Natural killer cell (primary cell): ENCODE data around the gene ZNF318. TPM values are rescaled to one million over a fixed set of nuclear protein-coding genes. Genes with fewer than 3 reads are reported as not detected.
A peak's percentile ranks its signal among the peaks of the same experiment; 100 is the strongest.
"Not testable (repeated sequence)": the region's sequence is repeated elsewhere in the genome, so short reads cannot be mapped to it uniquely, and the experiment has no call there.

Source experiments
- ATAC-seq, 3 donors: fragments of 150-1000 bp in 2 of 3; fragments of 200-7000 bp in 1 of 3; cut with Tn5 transposase; 1 replicate in 1 of 3; 2 replicates in 2 of 3; pipeline ENCODE4 v1.10.0; 2021; ENCODE audit warnings: mild to moderate bottlenecking in 2 of 3, moderate library complexity in 2 of 3
- DNase-seq, 2 donors: peaks; one replicate each; pipeline versions ENCODE4 v3.0.0 to v3.0.0-alpha.2; 2013 to 2021; ENCODE audit warnings: mixed read lengths in 1 of 2
- H3K27ac ChIP-seq: one replicate; pipeline ENCODE4 v1.5.1; 2013; ENCODE audit warnings: mild to moderate bottlenecking, low read length
- H3K27me3 ChIP-seq: one replicate; pipeline ENCODE4 v1.6.1; 2013; ENCODE audit warnings: low read length; ENCODE audit not compliant: control insufficient read depth, insufficient read depth
- H3K36me3 ChIP-seq: one replicate; pipeline ENCODE4 v1.6.1; 2013; ENCODE audit warnings: low read length; ENCODE audit not compliant: control insufficient read depth, insufficient read depth
- H3K4me1 ChIP-seq: one replicate; pipeline ENCODE4 v1.6.1; 2013; ENCODE audit warnings: low read length; ENCODE audit not compliant: control insufficient read depth, insufficient read depth
- H3K4me3 ChIP-seq: one replicate; pipeline ENCODE4 v1.5.1; 2013; ENCODE audit warnings: low read length
- H3K9me3 ChIP-seq: one replicate; pipeline ENCODE4 v1.6.1; 2013; ENCODE audit warnings: low read length; ENCODE audit not compliant: control insufficient read depth, insufficient read depth
- H3K27ac Mint-ChIP-seq, 2 donors: one replicate each; pipeline ENCODE4 v1.8.0; 2022; ENCODE audit warnings: mild to moderate bottlenecking in 2 of 2, mixed read lengths in 2 of 2, moderate library complexity in 1 of 2
- H3K27me3 Mint-ChIP-seq, 2 donors: one replicate each; pipeline ENCODE4 v1.8.0; 2022; ENCODE audit warnings: low read depth in 2 of 2, mixed read lengths in 2 of 2
- H3K36me3 Mint-ChIP-seq: one replicate; pipeline ENCODE4 v1.8.0; 2022; ENCODE audit warnings: mixed read lengths
- H3K4me1 Mint-ChIP-seq, 2 donors: one replicate each; pipeline ENCODE4 v1.8.0; 2022; ENCODE audit warnings: mixed read lengths in 2 of 2
- H3K4me3 Mint-ChIP-seq: one replicate; pipeline ENCODE4 v1.8.0; 2022; ENCODE audit warnings: mild to moderate bottlenecking, moderate library complexity, mixed read lengths
- H3K9me3 Mint-ChIP-seq, 2 donors: one replicate each; pipeline ENCODE4 v1.8.0; 2022; ENCODE audit warnings: mixed read lengths in 2 of 2
- WGBS: methylation state at CpG from one replicate; pipeline ENCODE4 v1.1.7; 2013; ENCODE audit warnings: missing lambda C conversion rate; ENCODE audit not compliant: insufficient coverage; 5-methylcytosine and 5-hydroxymethylcytosine counted together
- intact Hi-C: fragments of 100-400 bp; cut with micrococcal nuclease; formaldehyde crosslinking; loops from one replicate; pipeline ENCODE4 v1.14.2; 2022
- total RNA-seq, 4 donors: library from RNA; stranded (reverse); fragments of 120-200 nt in 1 of 4; gene quantifications; one replicate each; pipeline versions ENCODE4 v1.2.3 to v1.2.4, GENCODE V29; 2013 to 2022
- TF ChIP-seq, protein P1 (sequence below): fragments of 200-600 bp; IDR thresholded peaks from one replicate; pipeline ENCODE4 v1.8.0; 2022; ENCODE audit warnings: antibody characterized with exemption

ZNF318 gene
- total RNA-seq, 3 donors from 2014 or later (not counting 1 experiment from before 2014, with no cell fraction given) = 34.6 to 45.9 (median 43.0) TPM

DNA sequence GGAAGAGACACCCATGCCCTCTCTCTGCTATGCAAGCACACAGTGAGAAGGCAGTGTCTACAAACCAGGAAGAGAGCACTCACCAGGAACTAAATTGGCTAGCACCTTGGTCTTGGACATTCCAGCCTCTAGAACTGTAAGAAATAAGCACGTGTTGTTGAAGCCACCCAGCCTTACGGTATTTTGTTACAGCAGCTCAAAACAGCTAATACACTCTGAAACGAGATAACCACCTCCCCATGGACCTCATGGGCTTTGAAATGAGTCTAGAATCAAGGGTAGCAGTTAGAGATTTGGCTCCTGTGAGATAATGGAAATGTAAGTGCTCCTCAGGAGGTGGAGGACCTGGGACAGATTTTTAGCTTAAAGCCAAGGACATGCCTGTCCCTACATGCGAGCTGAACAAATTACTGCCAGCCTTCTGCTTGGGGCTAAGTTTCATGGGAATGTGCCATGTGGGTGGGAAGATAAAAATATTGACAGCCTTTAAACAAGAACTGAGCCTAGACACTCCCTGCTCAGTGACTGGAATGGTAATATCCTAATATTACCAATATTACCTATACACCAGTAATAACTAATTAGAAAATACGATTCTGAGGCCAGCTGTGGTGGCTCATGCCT lies 3.9 kb upstream of the ZNF318 start:
- Histone ChIP-seq H3K4me1 (peaks cover 19% of the 10 kb centered on the region), H3K36me3 (no peaks in the 10 kb centered on the region), H3K9me3 (no peaks in the 10 kb centered on the region), H3K4me3 (no peak overlapping the region), H3K27ac (no peak overlapping the region), H3K27me3 (no peaks in the 10 kb centered on the region)
- Mint-ChIP-seq H3K9me3 (no peaks in the 10 kb centered on the region), H3K27me3 (no peaks in the 10 kb centered on the region), H3K27ac (peak overlapping the region; percentile 60 to 63), H3K4me1 (peaks cover 28 to 34% of the 10 kb centered on the region in 2 donors), H3K36me3 (no peaks in the 10 kb centered on the region), H3K4me3 (no peak overlapping the region)
- intact Hi-C loops = no loop called here
- ATAC-seq (peak in 1 of 3 donors; percentile 10), DNase-seq (no peak)
- WGBS = 84% methylated on average over 4 of the region's 5 CpGs
- TF ChIP-seq, protein P1, sequence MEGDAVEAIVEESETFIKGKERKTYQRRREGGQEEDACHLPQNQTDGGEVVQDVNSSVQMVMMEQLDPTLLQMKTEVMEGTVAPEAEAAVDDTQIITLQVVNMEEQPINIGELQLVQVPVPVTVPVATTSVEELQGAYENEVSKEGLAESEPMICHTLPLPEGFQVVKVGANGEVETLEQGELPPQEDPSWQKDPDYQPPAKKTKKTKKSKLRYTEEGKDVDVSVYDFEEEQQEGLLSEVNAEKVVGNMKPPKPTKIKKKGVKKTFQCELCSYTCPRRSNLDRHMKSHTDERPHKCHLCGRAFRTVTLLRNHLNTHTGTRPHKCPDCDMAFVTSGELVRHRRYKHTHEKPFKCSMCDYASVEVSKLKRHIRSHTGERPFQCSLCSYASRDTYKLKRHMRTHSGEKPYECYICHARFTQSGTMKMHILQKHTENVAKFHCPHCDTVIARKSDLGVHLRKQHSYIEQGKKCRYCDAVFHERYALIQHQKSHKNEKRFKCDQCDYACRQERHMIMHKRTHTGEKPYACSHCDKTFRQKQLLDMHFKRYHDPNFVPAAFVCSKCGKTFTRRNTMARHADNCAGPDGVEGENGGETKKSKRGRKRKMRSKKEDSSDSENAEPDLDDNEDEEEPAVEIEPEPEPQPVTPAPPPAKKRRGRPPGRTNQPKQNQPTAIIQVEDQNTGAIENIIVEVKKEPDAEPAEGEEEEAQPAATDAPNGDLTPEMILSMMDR = no peak

DNA sequence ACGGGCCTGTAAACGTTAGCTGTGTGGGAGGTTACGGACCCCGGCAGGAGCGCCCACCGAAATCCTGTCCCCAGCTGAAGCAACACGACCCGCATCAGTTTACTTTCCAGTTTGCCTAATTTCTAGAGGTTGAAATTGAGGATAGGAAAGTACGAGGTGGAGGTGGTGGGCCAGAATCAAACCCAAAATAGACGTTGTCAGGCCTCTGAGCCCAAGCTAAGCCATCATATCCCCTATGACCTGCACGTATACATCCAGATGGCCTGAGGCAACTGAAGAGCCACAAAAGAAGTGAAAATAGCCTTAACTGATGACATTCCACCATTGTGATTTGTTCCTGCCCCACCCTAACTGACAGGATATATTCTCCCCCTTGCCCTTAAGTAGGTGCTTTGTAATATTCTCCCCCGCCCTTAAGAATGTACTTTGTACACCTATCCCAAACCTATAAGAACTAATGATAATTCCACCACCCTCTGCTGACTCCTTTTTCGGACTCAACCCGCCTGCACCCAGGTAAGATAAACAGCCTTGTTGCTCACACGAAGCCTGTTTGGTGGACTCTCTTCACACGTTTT lies 645 bp upstream of the ZNF318 start:
- WGBS = 34% methylated on average over 16 of the region's 16 CpGs
- H3K9me3 ChIP-seq = not testable (repeated sequence)
- H3K27ac Mint-ChIP-seq = peak overlapping the region; percentile 92 to 93

DNA sequence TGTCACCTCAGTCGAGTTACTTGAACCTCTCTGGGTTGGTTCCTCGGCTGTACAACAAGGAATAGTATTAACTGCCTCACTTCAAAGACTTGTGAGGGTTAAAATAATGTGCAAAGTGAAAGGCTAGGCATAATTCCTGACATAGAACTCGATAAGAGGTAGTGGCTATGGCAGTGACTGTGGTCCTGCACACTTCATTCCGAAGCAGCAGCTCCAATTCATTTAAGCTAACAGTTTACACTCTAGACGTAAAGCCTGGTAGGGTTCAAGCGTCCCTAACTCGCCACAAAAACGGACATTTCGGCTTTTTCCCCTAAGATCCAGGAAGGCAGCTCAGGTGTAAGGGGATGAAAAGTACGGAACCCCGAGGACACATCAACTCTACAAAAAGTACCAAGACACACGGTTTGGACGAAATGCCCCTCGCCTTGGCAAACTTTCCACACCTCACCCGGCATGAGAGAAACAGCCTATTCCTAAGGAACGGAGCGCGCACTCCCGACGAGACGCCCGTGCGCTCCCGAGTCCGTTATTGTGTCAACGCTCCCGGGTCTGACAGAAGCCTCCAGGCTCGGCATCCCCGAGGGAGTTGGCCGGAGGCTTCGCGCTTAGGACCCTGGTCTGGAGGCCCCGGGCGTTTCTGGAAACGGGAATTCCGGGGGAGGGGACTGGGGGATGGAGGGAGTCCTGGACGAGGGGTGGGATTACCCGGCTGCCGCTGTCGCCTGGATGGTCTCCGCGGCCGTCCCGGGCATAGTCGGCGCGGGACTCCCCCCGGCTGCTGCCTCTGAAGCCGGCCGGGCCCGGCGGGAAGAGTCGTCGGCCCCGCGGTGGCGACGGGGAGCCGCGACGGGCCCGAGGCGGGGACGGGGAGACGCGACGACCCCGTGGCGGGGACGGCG lies 937 bp downstream of the ZNF318 start:
- H3K4me1 ChIP-seq = peaks cover 39% of the 10 kb centered on the region
- Mint-ChIP-seq H3K9me3 (no peaks in the 10 kb centered on the region), H3K27ac (peak overlapping the region; percentile 80 to 93), H3K27me3 (no peaks in the 10 kb centered on the region), H3K4me1 (peaks cover 54 to 59% of the 10 kb centered on the region in 2 donors), H3K36me3 (peaks cover 10% of the 10 kb centered on the region), H3K4me3 (peak overlapping the region; percentile 93)
- H3K27me3 ChIP-seq = no peaks in the 10 kb centered on the region
- peak overlapping the region; percentile 85 for H3K4me3 ChIP-seq
- intact Hi-C loops = loop anchor here (1.0 to 10.0 kb wide), 5 partner anchors 15 to 259 kb away; partner anchors contain the start of genes ABCC10, GTPBP2, LRRC73 and POLR1C
- ATAC-seq = peak; percentile 4 to 16 (median 5)
- H3K9me3 ChIP-seq = no peaks in the 10 kb centered on the region
- 5% methylated on average over 71 of the region's 71 CpGs for WGBS
- H3K27ac ChIP-seq = peak overlapping the region; percentile 47
- peak in 1 of 2 donors; percentile 44 for DNase-seq
- TF ChIP-seq, protein P1 = no peak
- H3K36me3 ChIP-seq = peaks cover 19% of the 10 kb centered on the region

More for the DNA sequence above, 645 bp upstream of the ZNF318 start:
- peak overlapping the region; percentile 59 for H3K4me3 ChIP-seq
- DNase-seq, H3K27me3 Mint-ChIP-seq, intact Hi-C loops, H3K36me3 ChIP-seq, H3K36me3 Mint-ChIP-seq, ATAC-seq, H3K9me3 Mint-ChIP-seq, H3K27me3 ChIP-seq: not testable (repeated sequence)
- H3K27ac ChIP-seq = peak overlapping the region; percentile 78
- peaks cover 39% of the 10 kb centered on the region for H3K4me1 ChIP-seq
- peaks cover 46 to 58% of the 10 kb centered on the region in 2 donors for H3K4me1 Mint-ChIP-seq
- H3K4me3 Mint-ChIP-seq = peak overlapping the region; percentile 89
